Raji (cell line): Measurements from ENCODE around the gene TENM3.

Experiments
- POLR2A ChIP-seq: IDR thresholded peaks from 2 replicates; pipeline ENCODE4 v1.6.1; 2011; ENCODE audit warnings: low read depth, low read length, control low read depth; ENCODE audit not compliant: insufficient read depth

Gene TENM3

DNA sequence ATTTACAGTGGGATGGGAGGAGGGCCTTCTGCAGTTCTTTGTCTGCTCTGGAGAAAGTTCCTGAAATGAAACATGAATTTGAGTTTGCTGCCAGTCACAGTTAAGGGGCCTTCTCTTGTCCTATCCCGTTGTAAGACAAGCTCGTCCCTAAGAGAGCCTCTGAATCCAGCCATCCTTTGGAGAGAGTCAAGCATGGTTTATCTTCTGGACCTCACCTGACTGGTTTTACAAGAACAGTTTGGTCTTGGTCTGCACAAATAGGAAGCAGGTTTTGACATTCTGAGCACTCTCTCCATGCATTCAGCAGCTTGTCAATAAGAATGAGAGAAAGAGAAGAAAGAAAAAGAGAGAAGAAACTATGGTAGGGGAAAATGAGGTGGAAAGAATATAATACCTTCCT lies 20.4 kb upstream of the TENM3 start:
- no peak for TF ChIP-seq POLR2A

DNA sequence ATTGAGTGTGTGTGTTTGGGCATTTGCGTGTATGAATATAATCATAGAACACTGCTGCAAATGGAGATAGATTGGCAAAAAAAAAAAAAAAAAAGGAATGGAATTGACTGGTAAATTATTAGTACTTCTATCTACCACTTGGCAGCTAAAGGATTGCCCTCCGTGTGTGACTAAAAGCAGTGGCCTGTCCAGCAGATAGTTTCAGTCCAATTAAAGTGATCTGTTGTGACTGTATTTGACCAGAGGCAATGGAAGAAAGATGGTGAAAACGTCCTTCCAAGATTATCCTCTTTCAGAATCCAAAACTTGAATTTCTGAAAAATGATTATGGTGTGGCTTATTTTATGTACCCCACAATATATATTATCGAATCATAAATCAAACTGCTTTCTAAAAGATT lies 19.5 kb upstream of the TENM3 start:
- no peak for TF ChIP-seq POLR2A

DNA sequence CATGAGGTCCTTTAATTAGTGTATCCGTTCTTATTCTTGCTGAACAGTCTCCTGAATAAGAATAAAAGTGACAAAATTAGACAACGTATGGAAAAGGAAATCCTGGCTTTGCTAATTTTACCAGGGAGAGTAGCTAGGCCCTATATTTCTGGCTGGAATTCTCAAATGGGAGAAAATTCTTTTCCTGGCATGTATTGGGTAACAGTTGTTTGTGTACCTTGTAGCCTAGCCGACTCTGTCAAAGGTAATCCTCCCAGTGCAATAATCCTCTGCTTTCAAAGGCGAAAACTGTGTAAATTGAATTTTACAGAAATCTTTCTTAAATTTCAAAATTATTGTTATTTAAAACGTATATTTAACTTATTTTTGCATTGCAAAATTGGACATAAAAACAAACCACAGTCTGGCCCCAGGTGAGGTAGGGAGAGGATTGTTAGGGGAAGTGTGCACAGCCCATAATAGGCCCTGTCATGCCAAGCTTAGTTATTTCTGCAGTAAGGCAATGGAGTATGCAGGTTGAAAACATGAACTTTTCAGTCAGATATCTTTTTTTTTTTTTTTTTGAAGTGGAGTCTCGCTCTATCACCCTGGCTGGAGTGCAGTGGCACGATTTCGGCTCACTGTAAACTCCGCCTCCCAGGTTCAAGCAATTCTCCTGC lies 18.9 kb upstream of the TENM3 start:
- no peak for TF ChIP-seq POLR2A

DNA sequence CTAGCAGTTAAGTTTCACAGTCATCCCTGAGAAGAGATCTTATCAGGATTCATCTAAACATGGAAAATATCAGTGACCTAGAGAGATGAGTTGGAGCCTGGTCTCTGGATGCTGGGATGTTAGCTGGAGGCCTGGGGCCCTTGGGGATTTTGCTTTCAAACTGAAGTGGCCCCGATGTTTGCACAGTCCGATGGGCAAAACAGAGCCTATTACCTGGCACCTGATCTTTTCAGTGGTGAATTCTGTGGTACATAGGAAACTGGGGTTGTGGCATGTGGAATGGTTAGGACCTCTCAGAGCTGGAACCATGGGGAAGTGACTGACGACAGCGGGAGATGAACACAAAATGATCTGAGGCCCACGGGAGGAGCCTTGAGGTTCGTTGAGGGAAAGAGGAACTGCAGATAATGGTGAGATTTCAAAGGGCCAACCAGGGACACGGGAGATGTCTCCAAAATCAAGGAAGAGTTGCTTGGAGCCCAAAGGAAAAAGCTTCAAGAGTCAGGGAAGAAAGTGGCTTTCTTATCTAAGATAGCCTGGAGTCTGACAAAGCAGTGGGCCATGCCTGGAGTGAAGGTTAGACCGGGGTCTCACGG lies 17.8 kb upstream of the TENM3 start:
- TF ChIP-seq POLR2A = no peak

DNA sequence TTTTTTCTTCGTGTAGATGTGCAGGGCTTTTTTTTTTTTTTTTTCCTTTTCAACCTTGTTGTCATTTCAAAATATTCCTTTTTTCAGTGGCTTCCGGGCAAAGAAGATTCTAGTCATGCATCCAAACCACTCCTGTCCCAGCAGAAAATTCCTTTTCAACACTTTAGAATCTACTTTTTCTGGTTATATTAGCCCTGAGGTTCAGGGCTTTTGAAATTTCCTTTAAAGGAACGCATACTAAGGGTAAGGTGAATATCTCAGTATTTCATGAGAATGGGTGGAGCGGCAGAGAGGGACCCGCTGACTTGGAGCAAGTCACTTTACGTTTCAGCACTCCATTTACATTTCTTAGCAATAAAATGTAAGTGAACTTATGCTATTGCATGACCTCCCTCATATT lies 15.6 kb upstream of the TENM3 start:
- TF ChIP-seq POLR2A = no peak

DNA sequence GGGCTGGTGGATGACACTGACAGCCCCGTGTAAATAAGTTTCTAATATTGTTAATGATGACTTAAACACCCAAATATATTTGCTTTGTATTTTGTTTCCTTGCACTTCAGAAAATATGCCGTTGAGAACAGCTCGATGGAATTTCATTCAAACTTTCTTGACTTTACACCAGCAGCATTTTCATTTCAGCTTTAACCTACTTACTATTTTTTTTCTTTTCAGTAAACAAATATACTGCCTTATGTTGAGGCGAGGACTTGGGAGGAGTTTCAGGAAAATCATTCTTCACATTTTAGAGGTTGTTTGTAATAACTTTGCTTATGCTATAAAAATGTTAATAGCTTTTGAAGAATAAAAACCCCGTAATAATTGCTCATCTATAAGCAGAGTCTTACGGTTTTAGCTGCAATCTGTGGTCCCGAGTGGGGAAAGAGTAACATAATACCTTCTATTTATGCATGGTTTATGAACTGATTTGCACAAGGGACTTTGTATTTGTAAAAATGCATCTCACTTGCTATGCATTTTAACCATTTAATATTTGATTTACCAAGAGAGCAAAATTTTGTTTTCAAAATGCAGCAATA lies 14.1 kb upstream of the TENM3 start:
- no peak for TF ChIP-seq POLR2A

DNA sequence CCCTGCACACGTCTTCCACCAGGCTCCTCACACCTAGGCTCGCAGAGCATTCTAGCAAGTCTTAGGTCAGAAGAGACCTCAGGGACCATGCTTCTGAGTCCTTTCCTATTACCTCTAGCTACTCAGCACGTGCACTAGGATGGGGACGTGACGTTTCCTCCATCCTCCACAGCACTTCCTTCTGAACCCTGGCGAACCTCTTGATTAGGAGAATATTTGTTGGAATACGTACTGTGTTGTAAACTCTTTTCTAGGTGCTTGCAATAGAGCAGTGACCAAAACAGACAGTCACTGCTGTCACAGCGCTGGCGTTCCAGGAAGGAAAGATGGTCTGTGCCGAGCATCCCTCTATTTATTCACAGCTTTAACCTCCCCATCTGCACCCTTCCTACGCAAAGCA lies 12.9 kb upstream of the TENM3 start:
- no peak for TF ChIP-seq POLR2A

DNA sequence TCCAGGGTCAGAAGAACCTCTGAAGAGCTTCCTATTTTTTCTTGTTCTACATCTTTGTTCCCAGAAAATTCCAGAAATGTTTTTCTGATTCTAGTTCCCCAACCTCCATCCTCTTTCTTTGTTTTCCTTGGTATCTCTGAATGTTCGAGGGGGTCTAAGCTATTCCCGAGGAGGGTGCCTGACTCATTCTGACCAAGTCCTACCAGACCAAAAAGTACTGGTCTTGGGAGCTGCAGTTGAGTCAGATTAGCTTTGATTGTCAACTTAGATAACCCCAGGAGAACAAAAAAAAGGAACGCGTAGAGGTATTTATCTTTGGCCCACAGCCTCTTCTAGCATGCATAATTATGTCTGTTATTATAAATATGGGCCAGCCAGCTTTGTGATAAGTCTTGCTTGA lies 12.1 kb upstream of the TENM3 start:
- no peak for TF ChIP-seq POLR2A

DNA sequence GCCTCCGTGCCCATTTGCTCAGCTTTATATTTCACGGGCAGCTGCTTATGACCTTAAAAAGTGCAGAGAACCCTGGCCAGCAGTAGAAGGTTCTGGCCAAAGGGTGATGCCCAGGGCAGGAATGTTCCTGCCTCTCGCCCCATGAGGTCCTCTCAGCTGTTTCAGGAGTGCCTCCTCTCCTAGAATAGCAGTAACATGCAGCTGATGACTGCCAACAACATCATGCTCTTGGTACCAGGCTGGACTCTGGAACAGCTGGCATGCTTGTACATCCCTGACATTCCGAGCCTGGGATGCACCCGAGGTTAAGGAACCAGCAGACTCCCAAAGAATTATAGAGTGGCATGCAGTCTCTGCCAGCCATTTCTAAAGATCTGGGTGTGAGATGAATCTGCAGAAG lies 11.7 kb upstream of the TENM3 start:
- TF ChIP-seq POLR2A = no peak

DNA sequence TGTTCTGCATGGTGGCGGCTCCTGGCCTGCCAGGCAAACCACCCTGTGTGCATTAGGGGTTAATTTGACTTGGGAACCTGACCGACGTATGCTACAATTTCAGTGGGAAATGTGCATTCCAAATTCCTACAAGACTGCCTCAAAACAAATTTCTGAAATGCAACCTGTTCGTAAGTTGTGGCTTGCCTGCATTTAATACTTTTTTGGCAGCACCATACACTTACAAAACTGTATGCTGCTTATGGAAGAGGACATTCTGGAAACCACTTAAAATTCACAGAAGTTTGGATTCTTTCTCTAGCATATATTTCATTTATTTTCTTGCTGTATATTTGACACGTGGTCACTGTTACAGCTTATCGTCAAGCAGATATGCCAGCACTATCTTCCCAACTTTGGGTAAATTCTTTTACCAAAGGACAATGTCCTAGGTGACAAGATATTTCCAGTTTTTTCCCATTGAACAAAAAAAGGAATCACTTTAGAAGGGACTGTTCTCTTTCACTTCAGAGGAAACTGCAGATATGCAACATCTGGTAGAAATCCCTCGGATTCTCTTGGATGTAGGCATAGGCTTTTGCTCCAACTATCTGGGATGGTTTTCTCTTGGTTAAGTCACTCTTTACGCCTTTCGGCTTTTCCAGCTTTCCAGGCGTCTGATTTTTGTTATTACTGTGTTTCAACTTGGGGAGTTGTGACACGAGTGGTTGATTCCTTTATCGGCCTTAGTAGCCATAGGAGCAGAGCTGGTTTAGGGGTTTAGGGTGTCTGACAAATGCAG lies 9.7 kb upstream of the TENM3 start:
- TF ChIP-seq POLR2A = no peak

DNA sequence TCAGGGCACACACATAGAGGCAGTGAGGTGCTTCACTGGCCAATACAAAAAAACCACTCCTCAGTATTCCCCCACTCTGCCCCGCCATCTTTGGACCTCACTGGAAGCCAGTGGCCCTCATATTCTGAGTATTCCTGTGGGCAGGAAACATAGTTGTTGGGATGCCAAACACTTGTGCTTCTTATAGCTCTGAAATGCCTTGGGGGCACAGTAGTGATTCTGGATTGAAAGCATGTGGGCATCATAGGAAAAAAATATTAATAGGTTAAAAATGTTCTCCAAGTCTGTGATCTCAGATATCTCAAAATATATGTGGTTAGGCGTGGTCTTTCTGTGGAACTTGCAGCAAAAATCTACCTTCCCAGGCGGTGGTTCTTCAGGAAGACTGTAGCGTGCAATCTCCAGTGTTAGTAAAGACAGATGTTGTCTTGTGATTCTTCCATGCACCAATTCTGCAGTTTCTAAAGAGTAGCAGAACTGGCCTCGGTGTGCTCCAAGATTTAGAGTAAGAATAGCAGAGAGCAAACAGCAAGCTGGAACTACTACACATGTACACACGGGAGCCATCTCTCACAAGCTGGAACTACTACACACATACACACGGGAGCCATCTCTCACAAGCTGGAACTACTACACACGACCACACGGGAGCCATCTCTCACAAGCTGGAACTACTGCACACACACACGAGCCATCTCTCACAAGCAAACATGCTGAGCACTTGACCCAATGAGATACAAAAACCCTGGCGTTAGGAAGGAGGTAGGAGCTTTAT lies 8.0 kb upstream of the TENM3 start:
- TF ChIP-seq POLR2A = no peak

DNA sequence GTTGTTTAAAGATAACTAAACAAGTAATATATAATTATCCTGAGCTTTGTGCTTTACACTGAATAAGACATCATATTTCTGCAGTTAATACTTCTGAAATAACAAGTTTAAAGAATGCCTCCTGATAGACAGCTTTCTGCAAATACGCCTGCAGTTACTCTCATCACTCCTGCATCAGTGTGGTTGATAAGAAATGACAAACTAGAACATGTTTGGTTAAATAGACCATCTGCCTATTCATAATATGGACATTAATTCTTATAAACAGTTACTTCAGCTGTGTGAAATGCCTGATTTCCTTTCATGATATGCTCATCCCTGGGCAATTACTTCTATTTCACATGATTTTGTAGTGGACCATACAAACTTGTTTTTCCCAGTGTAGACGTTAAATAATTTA lies 7.0 kb upstream of the TENM3 start:
- no peak for TF ChIP-seq POLR2A

DNA sequence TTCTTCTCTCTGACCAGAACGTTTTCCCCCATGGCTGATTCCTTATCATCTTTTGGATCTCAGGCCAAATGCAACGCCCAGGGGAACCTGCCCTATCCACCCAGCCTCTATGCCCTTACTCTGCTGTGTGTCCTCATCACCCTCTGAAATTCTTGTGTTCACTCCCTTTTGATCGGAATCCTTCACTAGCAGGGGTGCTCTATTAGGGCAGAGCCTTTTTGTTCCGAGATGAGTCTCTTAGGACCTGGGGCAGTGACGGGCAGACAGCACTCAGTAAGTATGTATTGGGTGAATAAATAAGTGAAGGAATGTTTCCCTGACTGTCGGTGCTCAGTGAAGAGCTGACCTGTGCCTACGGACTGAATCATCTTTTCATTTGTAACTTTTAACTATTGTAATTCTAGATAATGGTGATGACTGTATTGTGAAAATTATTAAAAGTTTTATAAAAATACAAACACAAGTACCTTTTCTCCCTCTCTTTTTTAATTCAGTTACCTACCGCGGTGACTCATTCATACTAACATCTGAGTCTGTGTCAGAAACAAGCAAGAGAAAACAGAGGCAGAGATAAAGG lies 4.8 kb upstream of the TENM3 start:
- TF ChIP-seq POLR2A = no peak

DNA sequence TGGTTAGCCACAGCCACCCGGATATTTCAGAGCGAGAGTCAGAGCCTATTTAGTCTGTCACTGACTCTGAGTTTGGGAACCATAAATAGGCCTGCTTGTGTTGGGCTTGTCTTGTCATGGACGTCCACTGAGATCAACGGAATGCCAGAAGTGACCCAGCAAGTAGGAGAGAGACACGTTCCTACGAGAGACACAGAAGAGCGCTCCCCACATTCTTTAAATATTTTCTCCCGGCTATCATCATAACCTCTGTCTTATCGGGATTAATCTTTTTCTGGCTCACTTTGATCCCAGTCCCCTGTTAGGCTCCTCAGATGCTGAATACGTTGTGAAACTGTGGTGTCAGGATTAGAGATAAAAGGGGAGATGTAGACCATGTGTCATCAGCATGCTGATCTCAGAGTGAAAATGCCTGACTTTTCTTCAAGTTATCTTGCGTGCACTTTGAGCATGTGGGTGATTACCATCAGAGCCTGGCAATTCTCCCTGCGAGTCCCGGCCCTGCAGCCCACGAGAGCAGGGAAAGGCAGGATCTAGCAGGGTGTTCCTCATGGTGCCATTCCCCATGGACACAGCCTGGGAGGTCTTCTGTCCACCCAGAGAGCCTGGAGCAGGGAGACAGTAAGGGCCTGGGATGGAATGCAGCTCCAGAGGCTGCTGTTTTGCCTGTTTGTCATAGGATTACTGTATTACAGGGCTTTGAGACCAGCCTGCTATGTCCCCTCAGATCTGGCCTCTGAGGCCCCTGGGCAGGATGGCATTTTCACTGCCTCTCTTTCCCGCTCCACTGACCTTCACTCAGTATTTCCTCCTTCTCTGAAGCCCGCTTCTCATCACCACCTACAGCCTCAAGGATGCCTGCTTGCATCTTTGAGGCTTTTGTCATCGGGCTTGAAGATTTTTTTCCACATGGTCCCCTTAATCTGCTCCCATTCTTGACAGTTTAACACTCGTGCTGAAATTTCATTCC lies 2.8 kb upstream of the TENM3 start:
- TF ChIP-seq POLR2A = no peak
